Endodermal cell (in vitro differentiated cells): Measurements from ENCODE around the gene SUN1. TPM values are rescaled to one million over a fixed set of nuclear protein-coding genes. Genes with fewer than 3 reads are reported as not detected.

ENCODE experiments used
- DNase-seq: peaks from one replicate; pipeline ENCODE4 v3.0.0-alpha.2; 2017
- H3K27ac ChIP-seq: 2 replicates; pipeline ENCODE4 v1.5.1; 2013; ENCODE audit warnings: mild to moderate bottlenecking, low read depth, low read length, moderate library complexity
- H3K27me3 ChIP-seq: 2 replicates; pipeline ENCODE4 v1.6.1; 2013; ENCODE audit warnings: mild to moderate bottlenecking, low read length, moderate library complexity; ENCODE audit not compliant: insufficient read depth, control insufficient read depth, poor library complexity, severe bottlenecking
- H3K36me3 ChIP-seq: 2 replicates; pipeline ENCODE4 v1.7.0; 2013; ENCODE audit warnings: mild to moderate bottlenecking, low read length, moderate library complexity; ENCODE audit not compliant: control insufficient read depth, insufficient read depth
- H3K4me1 ChIP-seq: one replicate; pipeline ENCODE4 v1.7.0; 2013; ENCODE audit warnings: low read length; ENCODE audit not compliant: control insufficient read depth, insufficient read depth
- H3K4me3 ChIP-seq: 2 replicates; pipeline ENCODE4 v1.5.1; 2013; ENCODE audit warnings: mild to moderate bottlenecking, low read length, moderate library complexity
- H3K9ac ChIP-seq: 2 replicates; pipeline ENCODE4 v1.6.1; 2013; ENCODE audit warnings: mild to moderate bottlenecking, low read length, moderate library complexity; ENCODE audit not compliant: poor library complexity, severe bottlenecking; ENCODE audit errors: extremely low read depth
- H3K9me3 ChIP-seq: 2 replicates; pipeline ENCODE4 v1.6.1; 2013; ENCODE audit warnings: mild to moderate bottlenecking, low read length, moderate library complexity; ENCODE audit not compliant: control insufficient read depth
- H3K27ac Mint-ChIP-seq: 2 replicates; pipeline ENCODE4 v1.8.0; 2020; ENCODE audit warnings: mixed read lengths
- H3K27me3 Mint-ChIP-seq: 2 replicates; pipeline ENCODE4 v1.8.0; 2021; ENCODE audit warnings: mild to moderate bottlenecking, mixed read lengths; ENCODE audit not compliant: insufficient read depth
- H3K36me3 Mint-ChIP-seq: 2 replicates; pipeline ENCODE4 v1.8.0; 2020; ENCODE audit warnings: low read depth, mixed read lengths
- H3K4me1 Mint-ChIP-seq: 2 replicates; pipeline ENCODE4 v1.8.0; 2020; ENCODE audit warnings: mixed read lengths
- H3K4me3 Mint-ChIP-seq: 2 replicates; pipeline ENCODE4 v1.8.0; 2020; ENCODE audit warnings: mild to moderate bottlenecking, moderate library complexity, mixed read lengths
- H3K9me3 Mint-ChIP-seq: 2 replicates; pipeline ENCODE4 v1.8.0; 2020; ENCODE audit warnings: mild to moderate bottlenecking, mixed read lengths
- WGBS, 2 experiments: methylation state at CpG; one replicate each; pipeline versions ENCODE4 v1.1.5 to v1.1.7; 2013; ENCODE audit warnings: missing lambda C conversion rate in 2 of 2, mixed read lengths in 1 of 2; ENCODE audit not compliant: insufficient coverage in 1 of 2, insufficient read length in 1 of 2; 5-methylcytosine and 5-hydroxymethylcytosine counted together
- total RNA-seq, 2 donors: library from RNA; stranded (reverse); fragmentation: NEBNext Ultra II Directional in 1 of 2; extraction: Animal tissue kit (Norgen Biotek cat#: 25700) in 1 of 2; gene quantifications; 2 replicates in 1 of 2; 3 replicates in 1 of 2; pipeline ENCODE4 v1.2.1, GENCODE V29; 2021
- TF ChIP-seq, protein P1 (sequence below): fragments of 200-600 bp; sonication (generic); conservative IDR thresholded peaks from 2 replicates; pipeline ENCODE4 v1.5.0; 2021; ENCODE audit warnings: antibody characterized with exemption, mild to moderate bottlenecking

Gene SUN1
- total RNA-seq, 2 donors from 2014 or later = 133 to 136 TPM

DNA sequence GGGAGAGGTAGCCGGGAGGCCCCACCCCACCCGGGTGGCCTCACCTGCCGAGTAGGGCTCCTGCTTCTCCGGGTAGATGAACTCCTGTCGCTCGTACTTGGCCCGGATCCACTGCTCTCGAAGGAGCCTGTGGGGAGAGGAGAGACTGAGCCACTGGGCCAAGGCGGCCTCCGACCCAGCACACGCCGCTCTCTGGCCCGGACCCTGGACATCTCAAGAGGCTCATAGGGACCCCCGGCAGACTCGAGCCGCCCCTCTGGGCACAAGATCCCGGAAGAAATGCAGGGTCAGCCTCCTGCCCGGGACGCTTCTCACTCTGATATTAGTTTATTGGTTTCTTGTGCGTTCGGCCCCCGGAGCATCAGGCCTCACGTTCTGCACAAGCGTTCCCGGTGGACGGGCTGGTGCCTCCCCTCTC, 87.7 kb downstream of the SUN1 start:
- TF ChIP-seq, protein P1, sequence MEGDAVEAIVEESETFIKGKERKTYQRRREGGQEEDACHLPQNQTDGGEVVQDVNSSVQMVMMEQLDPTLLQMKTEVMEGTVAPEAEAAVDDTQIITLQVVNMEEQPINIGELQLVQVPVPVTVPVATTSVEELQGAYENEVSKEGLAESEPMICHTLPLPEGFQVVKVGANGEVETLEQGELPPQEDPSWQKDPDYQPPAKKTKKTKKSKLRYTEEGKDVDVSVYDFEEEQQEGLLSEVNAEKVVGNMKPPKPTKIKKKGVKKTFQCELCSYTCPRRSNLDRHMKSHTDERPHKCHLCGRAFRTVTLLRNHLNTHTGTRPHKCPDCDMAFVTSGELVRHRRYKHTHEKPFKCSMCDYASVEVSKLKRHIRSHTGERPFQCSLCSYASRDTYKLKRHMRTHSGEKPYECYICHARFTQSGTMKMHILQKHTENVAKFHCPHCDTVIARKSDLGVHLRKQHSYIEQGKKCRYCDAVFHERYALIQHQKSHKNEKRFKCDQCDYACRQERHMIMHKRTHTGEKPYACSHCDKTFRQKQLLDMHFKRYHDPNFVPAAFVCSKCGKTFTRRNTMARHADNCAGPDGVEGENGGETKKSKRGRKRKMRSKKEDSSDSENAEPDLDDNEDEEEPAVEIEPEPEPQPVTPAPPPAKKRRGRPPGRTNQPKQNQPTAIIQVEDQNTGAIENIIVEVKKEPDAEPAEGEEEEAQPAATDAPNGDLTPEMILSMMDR = no peak
- H3K9me3 Mint-ChIP-seq = no peaks in the 10 kb centered on the region
- H3K9me3 ChIP-seq = no peaks in the 10 kb centered on the region
- no peak overlapping the region for H3K27ac ChIP-seq
- H3K27ac Mint-ChIP-seq = no peak overlapping the region
- no peaks in the 10 kb centered on the region for H3K4me1 Mint-ChIP-seq
- no peak overlapping the region for H3K4me3 ChIP-seq
- H3K27me3 ChIP-seq = no peaks in the 10 kb centered on the region
- H3K9ac ChIP-seq = no peak overlapping the region
- DNase-seq = no peak
- 93 to 96% methylated on average over 15 to 26 of the region's 26 CpGs for WGBS, 2 experiments
- peaks cover 2% of the 10 kb centered on the region for H3K4me1 ChIP-seq
- H3K4me3 Mint-ChIP-seq = no peak overlapping the region
- no peaks in the 10 kb centered on the region for H3K36me3 ChIP-seq
- no peaks in the 10 kb centered on the region for H3K36me3 Mint-ChIP-seq
- no peaks in the 10 kb centered on the region for H3K27me3 Mint-ChIP-seq

DNA sequence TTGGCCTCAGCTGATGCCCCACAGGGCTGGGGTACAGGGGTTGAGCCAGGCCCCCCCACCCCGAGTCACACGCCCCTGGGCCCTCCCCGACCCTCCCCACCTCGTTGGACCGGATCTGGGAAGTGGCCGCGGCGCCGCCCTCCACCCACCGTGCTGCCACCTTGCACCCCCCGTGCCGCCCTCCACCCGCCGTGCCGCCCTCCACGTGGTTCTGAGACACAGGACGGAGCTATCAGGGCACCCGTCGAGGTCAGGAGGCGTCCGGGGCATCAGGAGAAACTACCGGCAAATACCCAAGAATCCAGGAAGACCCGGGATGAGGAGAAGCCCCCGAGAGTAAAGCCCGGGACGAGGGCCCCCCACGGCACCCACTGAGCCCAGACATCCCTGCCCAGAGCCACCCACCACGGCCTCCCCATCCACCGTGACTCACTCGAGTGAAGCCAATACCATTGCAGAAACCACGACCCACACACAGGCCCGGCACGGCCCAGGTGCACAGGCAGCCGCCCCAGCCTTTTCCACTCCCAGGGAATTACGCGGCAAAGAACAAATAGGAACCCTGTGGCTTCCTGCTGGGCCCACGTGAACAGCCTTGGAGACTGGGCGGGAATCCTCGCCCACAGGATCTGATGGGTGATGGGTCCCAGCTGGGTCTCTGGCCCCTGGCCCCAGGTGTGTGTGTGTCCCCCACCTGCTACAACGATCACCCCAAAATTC, 88.2 kb downstream of the SUN1 start:
- H3K4me1 Mint-ChIP-seq = no peaks in the 10 kb centered on the region
- no peaks in the 10 kb centered on the region for H3K9me3 Mint-ChIP-seq
- Histone ChIP-seq H3K9ac (no peak overlapping the region), H3K36me3 (no peaks in the 10 kb centered on the region), H3K27ac (no peak overlapping the region), H3K9me3 (no peaks in the 10 kb centered on the region), H3K27me3 (no peaks in the 10 kb centered on the region), H3K4me3 (no peak overlapping the region), H3K4me1 (peaks cover 2% of the 10 kb centered on the region)
- DNase-seq = no peak
- no peak overlapping the region for H3K4me3 Mint-ChIP-seq
- TF ChIP-seq, protein P1 = no peak
- WGBS, 2 experiments = 91 to 95% methylated on average over 21 to 40 of the region's 40 CpGs
- H3K36me3 Mint-ChIP-seq = no peaks in the 10 kb centered on the region
- no peaks in the 10 kb centered on the region for H3K27me3 Mint-ChIP-seq
- H3K27ac Mint-ChIP-seq = no peak overlapping the region

DNA sequence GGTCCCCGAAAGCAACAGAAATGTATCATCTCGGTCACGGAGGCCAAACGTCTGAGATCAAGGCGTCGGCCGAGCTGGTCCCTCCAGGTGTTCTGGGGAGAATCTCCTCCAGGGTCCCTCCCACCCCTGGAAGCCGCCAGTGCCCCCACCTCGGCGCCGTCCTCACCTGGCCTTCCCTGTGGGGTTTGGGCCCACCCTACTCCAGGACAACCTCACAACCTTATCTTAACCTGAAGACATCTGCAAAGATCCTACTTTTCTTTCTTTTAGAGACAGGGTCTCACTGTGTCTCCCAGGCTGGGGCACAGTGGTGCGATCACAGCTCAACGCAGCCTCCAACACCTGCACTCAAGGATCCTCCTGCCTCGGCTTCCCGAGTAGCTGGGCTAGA, 88.8 kb downstream of the SUN1 start:
- H3K27ac Mint-ChIP-seq = no peak overlapping the region
- no peaks in the 10 kb centered on the region for H3K9me3 Mint-ChIP-seq
- H3K36me3 Mint-ChIP-seq = no peaks in the 10 kb centered on the region
- DNase-seq = no peak
- Histone ChIP-seq H3K27me3 (no peaks in the 10 kb centered on the region), H3K36me3 (no peaks in the 10 kb centered on the region), H3K4me3 (no peak overlapping the region), H3K9me3 (no peaks in the 10 kb centered on the region), H3K9ac (no peak overlapping the region), H3K4me1 (peaks cover 2% of the 10 kb centered on the region), H3K27ac (no peak overlapping the region)
- 94% methylated on average over 11 to 15 of the region's 15 CpGs for WGBS, 2 experiments
- no peaks in the 10 kb centered on the region for H3K4me1 Mint-ChIP-seq
- no peaks in the 10 kb centered on the region for H3K27me3 Mint-ChIP-seq
- TF ChIP-seq, protein P1 = no peak
- H3K4me3 Mint-ChIP-seq = no peak overlapping the region
